ENCODE results near the gene SDF4. TPM values are rescaled to one million over a fixed set of nuclear protein-coding genes. Genes with fewer than 3 reads are reported as not detected.
A peak's percentile ranks its signal among the peaks of the same experiment; 100 is the strongest.

Gene SDF4
- total RNA-seq, 1 donor from 2014 or later, result 130 TPM

DNA sequence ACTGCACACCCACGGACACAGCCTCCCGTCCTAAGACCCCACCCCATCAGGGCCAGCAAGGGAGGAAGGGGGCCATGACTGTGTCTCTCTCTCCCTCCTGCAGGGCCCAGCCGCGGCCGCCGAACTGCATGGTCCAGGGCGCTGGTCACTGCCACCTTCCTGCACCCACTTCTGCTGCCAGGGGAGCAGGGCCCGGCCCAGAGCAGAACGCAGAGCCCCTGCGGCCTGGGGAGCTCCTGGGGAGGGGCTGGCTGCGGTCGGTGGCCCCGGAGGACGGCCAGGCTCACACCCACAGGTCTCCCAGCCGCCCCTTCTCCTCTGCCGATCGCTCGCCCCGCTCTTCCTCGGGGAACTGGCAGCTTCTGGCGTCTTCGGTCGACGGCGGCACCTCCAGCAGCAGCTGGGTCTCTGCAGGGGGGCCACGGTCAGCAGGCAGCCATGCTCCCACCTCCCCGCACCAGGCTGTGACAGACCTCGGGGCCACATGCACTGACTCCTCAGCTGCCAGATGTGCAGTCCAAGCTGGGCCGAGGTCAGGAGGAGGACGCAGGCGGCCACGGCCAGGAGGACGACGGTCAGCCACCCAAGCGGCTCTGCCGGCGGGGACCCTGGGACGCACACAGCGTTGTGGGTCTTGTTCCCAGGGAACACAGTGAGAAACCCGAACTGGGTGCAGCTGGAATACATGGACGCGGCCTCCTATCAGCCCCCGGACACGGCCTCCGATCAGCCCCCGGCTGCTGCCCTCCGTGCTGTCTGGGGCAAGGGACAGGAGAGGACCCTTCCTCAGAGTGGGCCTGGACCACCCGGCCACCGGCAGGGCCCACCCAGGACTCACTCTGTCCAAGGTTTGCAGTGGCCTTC lies 28.0 kb downstream of the SDF4 start:
- TF ChIP-seq, protein P1, sequence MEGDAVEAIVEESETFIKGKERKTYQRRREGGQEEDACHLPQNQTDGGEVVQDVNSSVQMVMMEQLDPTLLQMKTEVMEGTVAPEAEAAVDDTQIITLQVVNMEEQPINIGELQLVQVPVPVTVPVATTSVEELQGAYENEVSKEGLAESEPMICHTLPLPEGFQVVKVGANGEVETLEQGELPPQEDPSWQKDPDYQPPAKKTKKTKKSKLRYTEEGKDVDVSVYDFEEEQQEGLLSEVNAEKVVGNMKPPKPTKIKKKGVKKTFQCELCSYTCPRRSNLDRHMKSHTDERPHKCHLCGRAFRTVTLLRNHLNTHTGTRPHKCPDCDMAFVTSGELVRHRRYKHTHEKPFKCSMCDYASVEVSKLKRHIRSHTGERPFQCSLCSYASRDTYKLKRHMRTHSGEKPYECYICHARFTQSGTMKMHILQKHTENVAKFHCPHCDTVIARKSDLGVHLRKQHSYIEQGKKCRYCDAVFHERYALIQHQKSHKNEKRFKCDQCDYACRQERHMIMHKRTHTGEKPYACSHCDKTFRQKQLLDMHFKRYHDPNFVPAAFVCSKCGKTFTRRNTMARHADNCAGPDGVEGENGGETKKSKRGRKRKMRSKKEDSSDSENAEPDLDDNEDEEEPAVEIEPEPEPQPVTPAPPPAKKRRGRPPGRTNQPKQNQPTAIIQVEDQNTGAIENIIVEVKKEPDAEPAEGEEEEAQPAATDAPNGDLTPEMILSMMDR (IDR thresholded peaks at IDR 0.05; ENCODE audit: unreplicated experiment), result no peak
- H3K27ac Mint-ChIP-seq (ENCODE audit: unreplicated experiment), result no peak overlapping the region
- H3K4me3 Mint-ChIP-seq (ENCODE audit: unreplicated experiment), result no peak overlapping the region
- H3K9me3 Mint-ChIP-seq (ENCODE audit: unreplicated experiment), result no peaks in the 10 kb centered on the region
- peak; percentile 9 for DNase-seq (ENCODE audit: low spot score)
- no peaks in the 10 kb centered on the region for H3K36me3 Mint-ChIP-seq (ENCODE audit: low read depth, unreplicated experiment)
- no peaks in the 10 kb centered on the region for H3K27me3 Mint-ChIP-seq (ENCODE audit: unreplicated experiment)
- no peaks in the 10 kb centered on the region for H3K4me1 Mint-ChIP-seq (ENCODE audit: unreplicated experiment)

DNA sequence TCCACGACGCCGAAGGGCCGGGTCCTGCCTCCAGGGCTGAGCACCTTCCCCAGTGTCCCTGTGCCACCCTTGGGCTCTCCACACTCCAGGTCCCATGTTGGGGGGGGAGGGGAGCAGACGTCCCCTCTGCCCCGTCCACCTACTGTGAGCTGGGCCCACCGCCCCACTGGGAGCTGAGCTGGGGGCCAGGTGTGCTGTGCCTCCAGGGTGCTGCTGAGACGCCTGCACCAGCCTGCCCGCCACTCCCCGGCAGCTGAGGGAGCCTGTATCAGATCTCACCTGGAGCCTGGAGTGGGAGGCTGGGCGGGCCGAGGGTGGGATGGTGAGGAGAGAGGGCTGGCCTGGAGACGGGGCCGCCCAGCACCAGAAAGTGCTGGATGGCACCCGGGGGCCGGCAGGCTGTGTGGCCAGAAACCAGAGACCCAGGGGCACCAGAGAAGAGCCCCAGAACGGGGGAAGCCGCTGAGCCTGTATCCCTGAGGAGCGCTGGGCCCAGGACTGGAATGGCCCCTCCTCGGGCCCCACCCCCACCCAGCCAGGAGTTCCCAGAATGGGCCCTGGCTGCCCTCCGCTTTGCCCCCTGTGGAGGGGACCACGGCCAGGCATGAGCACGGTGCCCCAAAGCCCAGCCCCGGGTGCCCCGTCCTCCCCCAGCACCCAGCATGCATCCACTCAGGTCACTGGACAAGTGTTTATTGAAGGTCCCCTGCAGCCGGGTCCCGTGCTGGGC lies 28.8 kb downstream of the SDF4 start:
- Mint-ChIP-seq H3K4me1 (ENCODE audit: unreplicated experiment) (no peaks in the 10 kb centered on the region), H3K27ac (ENCODE audit: unreplicated experiment) (no peak overlapping the region), H3K27me3 (ENCODE audit: unreplicated experiment) (no peaks in the 10 kb centered on the region), H3K9me3 (ENCODE audit: unreplicated experiment) (no peaks in the 10 kb centered on the region), H3K4me3 (ENCODE audit: unreplicated experiment) (no peak overlapping the region), H3K36me3 (ENCODE audit: low read depth, unreplicated experiment) (no peaks in the 10 kb centered on the region)
- peak; percentile 4 for DNase-seq (ENCODE audit: low spot score)
- TF ChIP-seq, protein P1 (IDR thresholded peaks at IDR 0.05; ENCODE audit: unreplicated experiment), result no peak

DNA sequence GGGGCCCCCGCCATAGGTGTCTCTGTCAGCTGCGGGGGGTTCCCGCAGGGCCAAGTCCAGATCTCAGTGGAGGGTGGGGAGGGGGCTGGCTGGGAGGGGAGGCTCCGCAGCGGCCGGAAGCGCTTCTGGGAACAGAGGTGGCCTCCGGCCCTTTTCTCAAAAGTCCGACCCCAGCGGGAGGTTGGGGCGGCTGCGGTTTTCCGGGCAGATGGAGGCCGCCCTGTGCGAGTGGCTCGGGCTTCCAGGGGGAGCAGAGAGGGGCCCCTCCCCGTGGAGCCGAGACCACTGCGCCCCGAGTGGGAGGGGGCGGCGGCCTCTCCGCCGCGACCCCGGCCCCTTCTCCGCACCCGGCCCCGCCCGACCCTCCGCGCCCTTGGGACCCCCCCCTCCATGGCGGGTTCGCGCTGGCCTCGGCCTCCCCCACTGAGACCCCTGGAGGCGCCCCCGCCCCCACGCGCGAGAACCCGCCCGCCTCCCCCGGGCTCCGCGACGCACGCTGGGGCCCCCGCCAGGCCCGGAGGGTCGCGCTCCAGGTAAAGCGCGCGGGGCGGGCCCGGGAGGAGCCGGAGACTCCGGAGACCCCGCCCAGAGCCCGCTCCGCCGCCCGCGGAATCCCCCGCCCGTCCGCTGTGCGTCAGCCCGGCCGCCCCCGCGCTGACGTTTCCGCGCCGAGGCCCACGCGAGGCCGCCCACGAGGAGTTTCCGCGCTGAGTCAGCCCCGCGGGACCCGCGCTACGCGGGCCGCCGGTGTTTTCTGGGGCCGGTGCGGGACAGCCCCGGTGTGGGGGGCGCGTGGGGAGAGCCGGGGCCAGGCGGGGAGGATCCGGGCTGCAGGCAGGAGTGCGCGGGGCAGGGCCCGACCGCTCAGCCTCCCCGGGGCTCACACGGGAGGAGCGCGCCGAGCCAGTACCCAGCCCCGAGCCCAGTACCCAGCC lies 30.7 kb downstream of the SDF4 start:
- no peak overlapping the region for H3K4me3 Mint-ChIP-seq (ENCODE audit: unreplicated experiment)
- H3K36me3 Mint-ChIP-seq (ENCODE audit: low read depth, unreplicated experiment), result no peaks in the 10 kb centered on the region
- peaks cover 4% of the 10 kb centered on the region for H3K27me3 Mint-ChIP-seq (ENCODE audit: unreplicated experiment)
- no peak overlapping the region for H3K27ac Mint-ChIP-seq (ENCODE audit: unreplicated experiment)
- TF ChIP-seq, protein P1 (IDR thresholded peaks at IDR 0.05; ENCODE audit: unreplicated experiment), result no peak
- no peaks in the 10 kb centered on the region for H3K4me1 Mint-ChIP-seq (ENCODE audit: unreplicated experiment)
- peak; percentile 29 for DNase-seq (ENCODE audit: low spot score)
- H3K9me3 Mint-ChIP-seq (ENCODE audit: unreplicated experiment), result no peaks in the 10 kb centered on the region

DNA sequence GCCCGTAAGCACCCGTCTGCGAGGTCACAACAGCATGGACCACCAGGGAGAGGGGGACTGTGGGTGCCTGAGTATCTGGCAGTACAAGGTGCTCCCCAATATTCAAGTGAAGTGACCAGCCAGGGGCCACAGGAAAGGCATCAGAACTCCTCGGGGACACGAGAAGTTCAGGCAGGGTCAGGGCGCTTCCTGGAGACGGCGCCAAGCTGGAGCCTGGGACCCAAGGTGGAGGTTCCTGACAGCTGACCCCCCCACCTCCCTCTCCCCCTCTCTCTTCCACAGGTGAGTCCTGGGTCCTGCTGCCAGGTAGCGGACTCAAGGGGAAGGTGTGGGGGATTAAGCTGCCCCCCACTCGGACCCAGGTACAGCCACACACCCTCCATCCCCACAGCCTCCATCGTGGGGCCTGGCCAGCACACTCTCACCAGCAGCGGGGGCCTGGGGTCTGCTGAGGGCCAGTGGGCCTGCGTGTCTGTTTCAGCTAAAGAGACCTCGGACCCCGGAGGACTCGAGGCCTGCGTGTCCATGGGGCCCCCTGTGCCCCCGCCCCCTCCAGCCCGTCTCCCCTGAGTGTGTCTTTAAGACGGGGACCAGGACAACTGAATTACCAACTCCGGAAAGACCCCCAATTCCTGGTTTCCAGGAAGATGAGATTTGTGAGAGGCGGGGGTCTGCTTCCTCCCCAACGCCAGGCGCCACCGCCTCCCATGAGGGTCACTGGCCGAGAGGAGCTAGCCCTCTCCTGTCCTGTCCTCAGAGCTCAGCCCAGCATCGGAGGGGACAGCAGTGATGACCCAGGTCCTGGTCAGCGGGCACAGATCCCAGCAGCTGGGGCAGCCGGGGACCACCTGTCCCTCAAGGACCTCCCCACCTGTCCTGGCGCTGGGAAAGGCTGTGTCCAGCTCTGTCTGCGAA lies 31.6 kb downstream of the SDF4 start:
- H3K9me3 Mint-ChIP-seq (ENCODE audit: unreplicated experiment), result no peaks in the 10 kb centered on the region
- H3K27ac Mint-ChIP-seq (ENCODE audit: unreplicated experiment), result no peak overlapping the region
- no peaks in the 10 kb centered on the region for H3K36me3 Mint-ChIP-seq (ENCODE audit: low read depth, unreplicated experiment)
- H3K27me3 Mint-ChIP-seq (ENCODE audit: unreplicated experiment), result peaks cover 6% of the 10 kb centered on the region
- H3K4me1 Mint-ChIP-seq (ENCODE audit: unreplicated experiment), result no peaks in the 10 kb centered on the region
- H3K4me3 Mint-ChIP-seq (ENCODE audit: unreplicated experiment), result no peak overlapping the region
- TF ChIP-seq, protein P1 (IDR thresholded peaks at IDR 0.05; ENCODE audit: unreplicated experiment), result no peak
- peak; percentile 5 for DNase-seq (ENCODE audit: low spot score)

Data from endothelial cell (in vitro differentiated cells).